Testis (tissue), 2 donors: ENCODE measurements around the gene PYROXD2.

ENCODE experiments used
- CTCF ChIP-seq, 3 experiments: fragments of 450-650 bp in 2 of 3; fragments of 200-600 bp in 1 of 3; sonication (generic) in 1 of 3; IDR thresholded peaks; one replicate each; pipeline ENCODE4 v1.5.1; 2016 to 2019; ENCODE audit warnings: antibody characterized with exemption in 3 of 3, mild to moderate bottlenecking in 2 of 3, moderate library complexity in 1 of 3
- POLR2A ChIP-seq: fragments of 450-650 bp; IDR thresholded peaks from one replicate; pipeline ENCODE4 v1.6.1; 2017; ENCODE audit warnings: antibody characterized with exemption, mild to moderate bottlenecking, moderate library complexity

- TF ChIP-seq POLR2A = no peak
- no peak for TF ChIP-seq CTCF (IDR thresholded peaks at IDR 0.05)
Measured at GRCh38 chr10:98456043-98456570, 41.1 kb upstream of the PYROXD2 start.
